Raji (cell line): Measurements from ENCODE around the gene SINHCAF.

Experiments used
- POLR2A ChIP-seq: IDR thresholded peaks from 2 replicates; pipeline ENCODE4 v1.6.1; 2011; ENCODE audit warnings: low read depth, low read length, control low read depth; ENCODE audit not compliant: insufficient read depth

SINHCAF gene

DNA sequence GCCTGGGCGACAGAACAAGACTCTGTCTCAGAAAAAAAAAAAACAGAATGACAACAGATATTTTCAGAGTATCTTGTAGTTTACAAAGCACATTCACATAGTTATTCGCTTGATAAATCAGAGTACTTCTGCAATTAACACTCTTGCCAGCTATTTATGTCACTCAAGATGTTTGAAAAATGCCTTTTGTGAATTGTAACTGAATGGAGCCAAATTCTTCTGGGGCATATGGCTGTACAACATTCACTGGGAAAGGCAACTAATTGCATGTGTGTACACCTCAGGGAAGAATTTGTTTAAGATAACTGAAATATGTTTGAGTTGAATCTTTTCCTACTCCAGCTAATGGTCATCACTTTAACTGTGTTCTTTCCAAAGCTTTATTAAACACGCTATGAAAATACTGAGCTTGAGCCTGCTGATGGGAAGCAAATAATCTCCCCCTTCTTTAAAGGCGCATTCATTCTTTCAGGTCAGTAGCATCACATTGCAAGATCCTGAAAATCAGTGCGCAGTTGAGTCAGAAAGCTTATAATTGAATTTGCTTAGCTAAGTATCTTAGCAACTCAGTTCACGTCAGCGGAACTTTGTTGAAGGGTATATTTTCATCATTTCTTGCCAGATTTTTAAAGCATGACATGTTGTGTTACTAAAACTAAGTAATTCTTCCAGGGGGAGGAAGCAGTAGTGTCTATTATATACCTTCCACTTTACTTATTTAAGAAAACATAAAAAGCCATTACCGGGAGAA is 66.6 kb downstream of the SINHCAF start:
- no peak for TF ChIP-seq POLR2A

DNA sequence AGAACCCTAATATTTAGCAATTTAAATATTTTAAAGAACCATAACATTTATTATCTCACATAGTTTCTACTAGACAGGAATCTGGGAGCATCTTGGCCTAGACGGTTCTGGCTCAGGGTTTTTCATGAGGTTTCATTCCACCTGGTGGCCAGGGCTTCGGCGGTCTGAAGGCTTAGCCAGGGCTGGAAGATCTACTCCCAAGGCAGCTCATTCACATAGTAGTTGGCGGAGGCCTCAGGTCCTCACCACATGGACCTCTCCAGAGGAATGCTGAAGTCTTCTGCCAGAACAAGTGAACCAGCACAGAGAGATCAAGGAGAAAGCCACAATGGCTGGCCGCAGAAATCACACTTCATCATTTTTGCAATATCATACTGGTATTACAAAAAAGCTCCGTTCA is 68.2 kb downstream of the SINHCAF start:
- TF ChIP-seq POLR2A = no peak

DNA sequence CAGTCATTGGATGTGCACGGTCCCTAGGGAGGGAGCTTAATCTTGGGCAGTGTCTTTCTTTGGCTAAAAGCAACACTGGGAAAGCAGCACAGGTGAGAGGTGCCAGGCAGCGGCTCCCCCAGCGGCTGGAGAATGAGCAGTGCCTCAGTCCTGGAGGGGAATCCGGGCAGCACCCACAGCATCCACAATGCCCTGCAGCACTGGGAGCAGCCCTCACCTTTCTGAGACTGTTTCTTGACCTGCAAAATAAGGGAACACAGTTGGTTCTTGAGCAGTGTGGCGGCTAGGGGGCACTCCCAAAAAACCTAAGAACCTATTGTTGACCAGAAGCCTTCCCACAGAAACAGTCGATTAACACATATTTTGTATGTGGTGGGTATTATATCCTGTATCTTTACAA is 75.8 kb downstream of the SINHCAF start:
- TF ChIP-seq POLR2A = no peak

DNA sequence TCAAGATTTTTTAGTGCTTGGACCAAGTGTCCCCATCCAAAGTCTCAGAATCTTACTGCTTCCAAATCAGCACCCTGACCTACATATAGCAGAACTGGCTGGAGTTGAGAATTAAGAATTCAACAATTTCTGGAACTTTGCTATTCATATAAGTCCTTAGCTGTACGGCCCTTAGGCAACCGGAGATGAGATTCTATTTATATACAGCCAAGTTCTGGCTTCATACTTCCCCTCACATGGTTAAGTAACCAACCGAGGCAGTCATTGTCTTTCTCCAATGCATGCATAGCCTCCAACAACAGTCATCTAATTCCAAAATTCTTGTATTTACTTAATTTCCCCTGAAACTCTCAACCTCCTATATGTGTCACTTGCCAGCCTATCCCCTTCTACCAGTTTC is 76.6 kb downstream of the SINHCAF start:
- no peak for TF ChIP-seq POLR2A

DNA sequence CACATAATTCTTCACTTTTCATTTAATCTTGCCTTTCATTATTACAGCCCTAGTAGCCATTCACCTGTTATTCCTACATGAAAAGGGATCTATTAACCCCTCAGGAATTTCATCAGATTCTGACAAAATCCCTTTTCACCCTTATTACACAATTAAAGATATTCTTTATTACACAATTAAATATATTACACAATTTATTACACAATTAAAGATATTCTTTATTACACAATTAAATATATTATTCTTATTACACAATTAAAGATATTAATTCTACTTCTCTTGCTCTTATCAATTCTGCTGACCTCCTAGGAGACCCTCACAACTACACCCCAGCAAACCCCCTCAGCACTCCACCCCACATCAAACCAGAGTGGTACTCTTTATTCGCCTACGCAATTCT is 77.1 kb downstream of the SINHCAF start:
- TF ChIP-seq POLR2A = no peak

DNA sequence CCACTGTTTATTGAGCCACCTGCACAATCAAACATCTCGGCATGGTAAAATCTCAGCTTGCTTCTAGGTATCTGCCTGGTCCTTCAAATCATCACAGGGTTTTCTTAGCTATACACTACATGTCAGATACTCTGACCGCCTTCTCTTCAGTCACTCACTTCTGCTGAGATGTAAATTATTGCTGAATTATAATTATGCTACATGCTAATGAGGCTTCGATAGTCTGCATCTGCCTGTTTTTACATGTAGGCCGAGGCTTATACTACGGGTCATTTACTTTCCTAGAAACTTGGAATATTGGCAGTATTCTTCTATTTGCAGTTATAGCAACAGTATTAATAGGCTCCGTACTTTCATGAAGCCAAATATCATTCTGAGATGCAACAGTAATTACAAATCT is 77.6 kb downstream of the SINHCAF start:
- no peak for TF ChIP-seq POLR2A

DNA sequence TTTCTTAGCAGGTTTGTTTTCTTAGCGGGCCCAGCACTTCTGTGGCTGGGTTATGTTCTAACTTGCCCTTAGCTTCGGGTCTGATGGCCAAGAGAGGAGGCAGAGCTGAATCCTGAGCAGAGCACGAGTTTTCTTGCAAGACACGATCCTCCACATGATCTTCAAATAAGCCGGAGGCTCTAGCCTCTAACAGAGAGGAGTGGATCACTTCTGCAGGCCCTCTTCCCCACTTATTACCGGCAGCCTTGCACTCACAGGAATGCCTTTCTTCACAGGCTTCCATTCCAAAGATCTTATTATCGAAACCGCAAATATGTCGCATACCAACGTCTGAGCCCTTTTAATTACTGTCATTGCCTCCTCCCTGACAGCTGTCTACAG is 79.5 kb downstream of the SINHCAF start:
- TF ChIP-seq POLR2A = no peak

DNA sequence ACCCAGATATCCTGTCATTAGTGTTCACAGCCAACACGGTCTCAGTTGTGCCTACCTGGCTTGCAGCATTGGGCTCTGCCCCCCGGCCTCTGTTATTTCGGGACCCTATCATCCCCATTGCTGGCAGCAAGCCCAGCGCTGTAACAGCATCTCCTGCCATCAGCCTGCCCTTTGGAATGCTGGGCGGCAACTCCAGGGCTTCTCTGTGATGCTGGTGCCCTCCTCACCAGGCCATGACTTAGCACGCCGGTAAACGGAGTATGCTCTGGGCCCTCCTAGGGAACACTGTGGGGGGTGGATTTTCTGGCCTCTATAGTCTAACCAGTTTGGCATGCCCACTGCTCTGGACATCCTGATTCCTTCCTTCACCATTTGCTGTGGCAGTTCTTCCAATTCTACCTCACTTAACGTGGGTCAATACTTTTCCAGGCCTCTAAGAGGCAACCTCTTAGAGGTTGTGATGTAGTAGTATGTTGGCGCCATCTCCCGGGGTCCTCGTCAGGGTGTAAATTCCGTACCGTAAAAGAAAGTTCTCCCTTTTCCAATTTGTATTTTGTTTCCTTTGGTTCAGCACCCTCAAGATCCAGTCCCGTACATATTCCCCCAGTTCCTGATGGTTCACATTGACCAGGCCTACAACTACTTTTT is 80.0 kb downstream of the SINHCAF start:
- TF ChIP-seq POLR2A = no peak

DNA sequence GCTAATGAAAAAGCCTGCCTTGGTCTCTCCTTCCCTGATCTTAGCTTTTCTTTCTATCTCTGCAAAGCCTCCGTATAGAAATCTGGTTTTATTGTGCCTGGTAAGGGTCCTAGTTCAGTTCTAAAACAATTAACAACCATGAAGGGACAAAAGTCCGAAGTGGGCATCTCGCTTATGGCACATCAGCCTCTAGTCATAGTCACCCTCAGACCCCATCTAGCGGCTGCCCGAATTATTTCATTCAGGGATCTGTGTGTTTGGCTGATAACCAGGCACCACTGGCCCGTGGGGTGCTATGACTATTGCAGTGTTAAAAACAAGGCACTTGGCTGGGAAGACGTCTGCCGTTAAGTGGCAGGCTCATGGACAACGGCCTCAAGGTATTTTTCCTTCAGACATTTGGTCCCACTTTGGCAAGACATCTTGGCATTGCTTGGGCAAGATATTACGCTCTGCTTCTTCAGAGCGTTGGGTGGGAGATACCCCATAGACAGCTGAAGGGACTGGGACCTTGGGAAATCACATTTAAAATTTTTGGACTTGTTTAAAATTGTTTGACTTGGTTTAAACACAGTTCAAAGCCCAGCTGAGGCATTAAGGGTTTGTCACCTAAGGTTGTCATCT is 87.1 kb downstream of the SINHCAF start:
- TF ChIP-seq POLR2A = no peak

DNA sequence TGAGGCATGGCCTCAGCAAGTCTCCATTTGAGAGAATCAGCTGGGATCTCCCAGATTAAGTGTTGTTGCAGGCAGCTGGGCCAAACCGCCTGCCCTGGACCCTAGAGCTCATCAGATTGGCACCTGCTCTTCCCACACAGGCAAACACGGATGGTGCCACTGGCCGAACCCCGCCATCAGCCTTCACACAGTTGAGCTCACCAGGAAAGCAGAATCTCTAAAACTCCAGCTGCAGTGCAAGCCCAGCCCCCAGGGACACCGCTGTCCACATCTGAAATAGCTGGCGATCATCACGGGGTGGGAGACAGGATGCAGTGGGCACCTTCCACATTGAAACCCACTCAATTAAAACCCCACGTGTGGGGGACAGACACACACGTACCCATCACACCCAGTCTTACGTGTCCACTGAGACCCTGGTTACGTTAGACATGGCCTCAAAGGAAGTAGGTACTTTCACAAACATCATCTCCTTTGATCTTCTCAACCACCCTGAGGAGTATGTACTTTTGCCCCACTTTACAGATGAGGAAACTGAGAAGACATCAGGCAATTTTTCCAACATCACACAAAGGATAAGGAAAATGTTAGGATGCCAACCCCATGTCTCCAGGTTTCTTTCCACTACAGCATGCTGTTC is 88.8 kb downstream of the SINHCAF start:
- TF ChIP-seq POLR2A = no peak

DNA sequence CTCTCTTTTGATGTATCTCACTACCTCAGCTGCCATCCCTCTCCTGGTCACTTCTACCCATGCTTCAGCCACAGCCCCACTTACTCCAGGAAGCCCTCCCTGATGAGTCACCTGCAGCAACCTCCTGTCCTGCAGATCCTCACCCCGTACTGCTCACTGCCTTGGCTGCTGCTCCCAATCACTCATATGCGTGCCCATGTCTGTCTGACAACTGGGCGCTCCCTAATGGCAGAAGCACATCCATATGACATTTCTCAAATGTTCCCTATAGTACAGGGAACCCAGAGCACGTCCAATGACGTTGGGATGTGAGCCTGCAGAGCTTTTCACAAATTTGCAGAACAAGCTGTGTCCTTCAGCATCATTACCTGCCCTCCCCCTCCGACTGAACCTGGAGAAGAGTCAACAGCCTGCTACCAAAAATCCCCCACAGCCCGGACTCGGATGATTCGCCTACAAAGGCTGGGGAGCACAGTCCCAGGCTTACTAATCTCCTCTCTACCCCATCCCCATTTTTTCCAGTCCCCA is 90.0 kb downstream of the SINHCAF start:
- TF ChIP-seq POLR2A = no peak

DNA sequence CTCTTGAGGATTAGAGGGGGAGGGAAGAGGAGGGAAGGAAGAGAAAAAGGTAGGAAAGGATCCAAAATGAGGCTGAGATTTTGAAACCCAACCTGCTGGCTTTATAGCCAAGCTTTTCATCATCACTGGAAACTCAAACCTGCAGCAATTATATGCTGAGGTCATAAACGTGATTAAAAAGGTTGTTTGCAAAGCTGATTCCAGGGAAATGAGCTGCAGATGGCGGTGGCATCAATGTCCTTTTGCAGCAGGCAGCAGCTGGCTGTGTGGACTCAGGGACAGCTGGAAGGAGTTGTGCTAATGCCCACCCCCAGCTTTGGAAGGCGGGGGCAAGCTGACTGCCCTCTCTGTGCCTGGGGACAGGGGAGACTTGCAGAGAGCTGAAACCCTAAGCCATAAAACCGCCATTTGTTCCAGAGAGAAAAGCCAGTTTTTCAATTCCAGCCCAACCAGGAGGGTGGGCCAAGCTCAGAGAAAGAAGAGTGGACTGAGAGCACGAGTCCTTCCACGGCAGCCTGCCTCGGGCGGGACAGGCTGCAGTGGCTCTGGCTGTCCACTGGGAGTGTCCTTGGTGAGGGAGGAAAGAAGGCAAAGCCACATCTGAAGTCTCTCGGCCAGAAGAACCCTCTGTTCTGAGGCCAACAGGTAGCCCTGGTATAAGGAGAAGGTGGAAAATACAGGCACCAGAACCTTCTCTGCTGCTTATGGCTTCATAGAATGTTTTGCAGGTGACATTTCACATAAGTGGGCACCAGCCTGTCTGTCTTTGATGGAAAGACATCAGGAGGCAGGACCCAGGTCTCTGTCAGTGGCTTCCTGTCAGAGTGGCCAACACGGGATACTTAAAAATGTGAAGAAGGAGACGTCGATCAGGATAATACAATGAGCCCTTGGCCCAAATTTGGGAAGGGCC is 90.7 kb downstream of the SINHCAF start:
- TF ChIP-seq POLR2A = no peak

DNA sequence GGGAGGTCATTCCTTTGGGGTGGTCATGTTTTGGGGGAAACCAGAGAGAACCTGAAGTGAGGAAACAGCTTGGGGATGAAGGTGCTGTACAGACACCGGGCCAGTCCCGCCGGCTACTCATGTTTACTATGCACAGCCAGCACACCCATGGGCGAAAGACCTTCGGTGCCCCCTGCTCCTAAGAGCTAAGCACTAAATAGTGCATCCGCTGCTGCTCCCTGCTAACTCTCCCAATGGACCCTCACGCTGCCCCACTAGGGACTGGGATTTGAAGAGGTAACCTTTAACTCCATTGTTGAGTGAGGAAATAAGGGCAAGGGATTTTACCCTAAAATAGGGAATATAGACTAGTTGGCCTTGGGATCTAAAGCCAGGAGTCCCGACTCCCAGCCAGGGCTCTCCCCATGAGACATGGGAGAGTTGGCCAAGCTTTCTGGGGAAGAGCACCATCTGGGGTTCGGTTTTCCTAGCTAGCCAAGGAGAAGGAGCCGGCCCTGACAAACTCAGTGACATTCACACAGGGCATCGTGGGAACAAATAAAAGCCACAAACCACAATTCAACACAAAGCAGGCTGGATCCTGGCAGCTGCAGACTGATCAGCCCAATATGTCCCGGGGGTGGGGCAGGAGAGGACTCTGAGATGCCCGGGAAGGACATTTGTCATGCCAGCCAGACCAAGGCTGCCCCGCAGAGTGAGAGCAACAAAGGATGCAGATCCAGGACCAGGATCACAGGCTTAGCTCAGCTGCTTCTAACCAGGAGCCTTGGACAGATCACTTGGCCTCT is 91.7 kb downstream of the SINHCAF start:
- TF ChIP-seq POLR2A = no peak
